HEK293 (cell line): Measurements from ENCODE around the gene SLC9A5.

ENCODE experiments used
- GLIS1 ChIP-seq: fragments of 450-650 bp; formaldehyde crosslinking; IDR thresholded peaks from 2 replicates; pipeline ENCODE4 v1.5.1; 2016; ENCODE audit warnings: missing biosample characterization, missing genetic modification characterization
- HOXC10 ChIP-seq: sonication (generic); formaldehyde crosslinking; IDR thresholded peaks from 2 replicates; pipeline ENCODE4 v1.8.1; 2023; ENCODE audit warnings: mild to moderate bottlenecking, missing genetic modification reagents
- KLF1 ChIP-seq: fragments of 450-650 bp; formaldehyde crosslinking; IDR thresholded peaks from 2 replicates; pipeline ENCODE4 v1.5.1; 2016; ENCODE audit warnings: missing biosample characterization, missing genetic modification characterization
- KLF9 ChIP-seq: fragments of 450-650 bp; formaldehyde crosslinking; IDR thresholded peaks from 2 replicates; pipeline ENCODE4 v1.5.1; 2016; ENCODE audit warnings: missing biosample characterization, missing genetic modification characterization, low read depth
- ZBTB8A ChIP-seq: fragments of 450-650 bp; formaldehyde crosslinking; IDR thresholded peaks from 2 replicates; pipeline ENCODE4 v1.5.1; 2016; ENCODE audit warnings: missing biosample characterization, missing genetic modification characterization
- ZFHX2 ChIP-seq: fragments of 450-650 bp; formaldehyde crosslinking; conservative IDR thresholded peaks from 2 replicates; pipeline ENCODE4 v1.5.1; 2016; ENCODE audit warnings: missing biosample characterization, missing genetic modification characterization
- ZIC2 ChIP-seq: fragments of 450-650 bp; formaldehyde crosslinking; IDR thresholded peaks from 2 replicates; pipeline ENCODE4 v1.5.1; 2016; ENCODE audit warnings: missing biosample characterization, missing genetic modification characterization
- ZNF10 ChIP-seq: fragments of 450-650 bp; formaldehyde crosslinking; IDR thresholded peaks from 2 replicates; pipeline ENCODE4 v1.5.1; 2017; ENCODE audit warnings: missing biosample characterization, missing genetic modification characterization
- ZNF133 ChIP-seq: fragments of 450-650 bp; formaldehyde crosslinking; IDR thresholded peaks from 2 replicates; pipeline ENCODE4 v1.5.1; 2016; ENCODE audit warnings: missing biosample characterization, missing genetic modification characterization
- ZNF292 ChIP-seq: fragments of 450-650 bp; formaldehyde crosslinking; IDR thresholded peaks from 2 replicates; pipeline ENCODE4 v1.5.1; 2016; ENCODE audit warnings: low read depth, missing biosample characterization, missing genetic modification characterization, borderline replicate concordance
- ZNF302 ChIP-seq: fragments of 450-650 bp; formaldehyde crosslinking; IDR thresholded peaks from 2 replicates; pipeline ENCODE4 v1.5.1; 2016; ENCODE audit warnings: missing biosample characterization, missing genetic modification characterization, low read depth
- ZNF341 ChIP-seq: fragments of 450-650 bp; formaldehyde crosslinking; IDR thresholded peaks from 2 replicates; pipeline ENCODE4; 2016; ENCODE audit warnings: low read depth, missing biosample characterization, missing genetic modification characterization
- ZNF391 ChIP-seq: fragments of 450-650 bp; formaldehyde crosslinking; IDR thresholded peaks from 2 replicates; pipeline ENCODE4 v1.5.1; 2016; ENCODE audit warnings: low read depth, missing biosample characterization, missing genetic modification characterization, borderline replicate concordance
- ZNF423 ChIP-seq: fragments of 450-650 bp; formaldehyde crosslinking; IDR thresholded peaks from 2 replicates; pipeline ENCODE4 v1.5.1; 2016; ENCODE audit warnings: missing biosample characterization, missing genetic modification characterization
- ZNF433 ChIP-seq: fragments of 450-650 bp; formaldehyde crosslinking; IDR thresholded peaks from 2 replicates; pipeline ENCODE4 v1.5.1; 2016; ENCODE audit warnings: missing biosample characterization, missing genetic modification characterization, low read depth
- ZNF560 ChIP-seq: fragments of 450-650 bp; formaldehyde crosslinking; IDR thresholded peaks from 2 replicates; pipeline ENCODE4 v1.5.1; 2017; ENCODE audit warnings: missing biosample characterization, missing genetic modification characterization, borderline replicate concordance
- ZNF621 ChIP-seq: fragments of 450-650 bp; formaldehyde crosslinking; IDR thresholded peaks from 2 replicates; pipeline ENCODE4 v1.5.1; 2017; ENCODE audit warnings: missing biosample characterization, missing genetic modification characterization
- ZNF747 ChIP-seq: fragments of 450-650 bp; formaldehyde crosslinking; IDR thresholded peaks from 2 replicates; pipeline ENCODE4 v1.5.1; 2016; ENCODE audit warnings: missing biosample characterization, missing genetic modification characterization
- ZSCAN23 ChIP-seq: fragments of 450-650 bp; formaldehyde crosslinking; IDR thresholded peaks from 2 replicates; pipeline ENCODE4 v1.5.1; 2016; ENCODE audit warnings: missing biosample characterization, missing genetic modification characterization
- TF ChIP-seq, protein P1 (sequence below): fragments of 450-650 bp; formaldehyde crosslinking; IDR thresholded peaks from 2 replicates; pipeline ENCODE4 v1.5.1; 2016; ENCODE audit warnings: missing biosample characterization, missing genetic modification characterization
- TF ChIP-seq, protein P2 (sequence below): fragments of 450-650 bp; formaldehyde crosslinking; IDR thresholded peaks from 2 replicates; pipeline ENCODE4 v1.5.1; 2017; ENCODE audit warnings: missing biosample characterization, missing genetic modification characterization
- TF ChIP-seq, protein P3 (sequence below): fragments of 450-650 bp; formaldehyde crosslinking; IDR thresholded peaks from 2 replicates; pipeline ENCODE4 v1.5.1; 2016; ENCODE audit warnings: missing biosample characterization, missing genetic modification characterization
- TF ChIP-seq, protein P4 (sequence below): fragments of 450-650 bp; formaldehyde crosslinking; optimal IDR thresholded peaks from 2 replicates; pipeline ENCODE3; 2016; ENCODE audit warnings: missing biosample characterization, mild to moderate bottlenecking, missing genetic modification characterization
- TF ChIP-seq, protein P5 (sequence below): fragments of 450-650 bp; formaldehyde crosslinking; IDR thresholded peaks from 2 replicates; pipeline ENCODE4 v1.5.1; 2016; ENCODE audit warnings: missing biosample characterization, missing genetic modification characterization
- TF ChIP-seq, protein P6 (sequence below): fragments of 450-650 bp; formaldehyde crosslinking; IDR thresholded peaks from 2 replicates; pipeline ENCODE4 v1.5.1; 2017; ENCODE audit warnings: missing biosample characterization, missing genetic modification characterization
- TF ChIP-seq, protein P7 (sequence below): fragments of 450-650 bp; formaldehyde crosslinking; IDR thresholded peaks from 2 replicates; pipeline ENCODE4 v1.5.1; 2016; ENCODE audit warnings: missing biosample characterization, missing genetic modification characterization

SLC9A5 gene

DNA sequence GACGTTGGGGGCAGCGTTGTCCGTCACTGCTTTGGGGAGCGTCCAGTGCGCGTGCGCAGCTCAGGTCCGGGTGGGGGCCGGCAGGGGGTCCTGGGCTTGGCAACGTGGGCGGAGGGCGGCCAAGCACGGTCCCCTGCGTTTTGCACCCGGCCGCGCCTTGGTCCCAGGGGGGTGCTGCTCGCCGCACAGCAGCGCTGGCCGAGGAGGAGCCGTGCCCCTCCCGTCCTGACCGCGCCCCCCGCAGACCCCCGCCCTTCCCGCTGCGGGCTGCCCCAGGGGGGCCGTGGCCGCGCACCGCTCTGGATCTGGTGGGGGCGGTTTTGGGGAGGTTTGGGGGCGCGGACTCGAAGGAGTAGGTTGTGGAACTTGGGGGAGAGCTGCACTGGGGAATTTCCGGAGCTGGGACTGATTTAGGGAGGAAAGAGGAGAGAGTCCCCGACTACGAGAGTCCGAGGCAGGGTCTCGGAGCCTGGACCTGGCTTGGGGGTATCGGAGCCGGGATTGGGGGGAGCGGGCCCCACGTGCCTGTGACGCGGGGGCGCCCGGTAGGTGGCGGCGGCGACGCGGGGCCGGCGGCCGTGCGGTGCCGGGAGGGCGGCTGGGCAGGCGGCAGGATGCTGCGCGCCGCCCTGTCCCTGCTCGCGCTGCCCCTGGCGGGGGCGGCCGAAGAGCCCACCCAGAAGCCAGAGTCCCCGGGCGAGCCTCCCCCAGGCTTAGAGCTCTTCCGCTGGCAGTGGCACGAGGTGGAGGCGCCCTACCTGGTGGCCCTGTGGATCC lies at the start of gene SLC9A5 (continued):
- TF ChIP-seq, protein P1, sequence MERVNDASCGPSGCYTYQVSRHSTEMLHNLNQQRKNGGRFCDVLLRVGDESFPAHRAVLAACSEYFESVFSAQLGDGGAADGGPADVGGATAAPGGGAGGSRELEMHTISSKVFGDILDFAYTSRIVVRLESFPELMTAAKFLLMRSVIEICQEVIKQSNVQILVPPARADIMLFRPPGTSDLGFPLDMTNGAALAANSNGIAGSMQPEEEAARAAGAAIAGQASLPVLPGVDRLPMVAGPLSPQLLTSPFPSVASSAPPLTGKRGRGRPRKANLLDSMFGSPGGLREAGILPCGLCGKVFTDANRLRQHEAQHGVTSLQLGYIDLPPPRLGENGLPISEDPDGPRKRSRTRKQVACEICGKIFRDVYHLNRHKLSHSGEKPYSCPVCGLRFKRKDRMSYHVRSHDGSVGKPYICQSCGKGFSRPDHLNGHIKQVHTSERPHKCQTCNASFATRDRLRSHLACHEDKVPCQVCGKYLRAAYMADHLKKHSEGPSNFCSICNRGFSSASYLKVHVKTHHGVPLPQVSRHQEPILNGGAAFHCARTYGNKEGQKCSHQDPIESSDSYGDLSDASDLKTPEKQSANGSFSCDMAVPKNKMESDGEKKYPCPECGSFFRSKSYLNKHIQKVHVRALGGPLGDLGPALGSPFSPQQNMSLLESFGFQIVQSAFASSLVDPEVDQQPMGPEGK (tag by site-specific recombination), result peak; percentile 93
- TF ChIP-seq KLF1 (tag by site-specific recombination) (peak; percentile 85), ZNF341 (peak; percentile 49), ZNF433 (tag by site-specific recombination) (no peak), ZNF747 (tag by site-specific recombination) (no peak), ZNF423 (tag by site-specific recombination) (peak; percentile 73), ZNF302 (no peak), ZNF10 (tag by site-specific recombination) (no peak), ZIC2 (peak; percentile 87), ZNF292 (no peak), ZNF560 (no peak), ZNF621 (tag by site-specific recombination) (no peak), ZNF133 (tag by site-specific recombination) (no peak), HOXC10 (CRISPR knock-in tag) (no peak), KLF9 (tag by site-specific recombination) (peak; percentile 46), ZSCAN23 (tag by site-specific recombination) (no peak), ZFHX2 (peak; percentile 63), ZBTB8A (tag by site-specific recombination) (no peak), GLIS1 (peak; percentile 97), ZNF391 (no peak)
- TF ChIP-seq, protein P2, sequence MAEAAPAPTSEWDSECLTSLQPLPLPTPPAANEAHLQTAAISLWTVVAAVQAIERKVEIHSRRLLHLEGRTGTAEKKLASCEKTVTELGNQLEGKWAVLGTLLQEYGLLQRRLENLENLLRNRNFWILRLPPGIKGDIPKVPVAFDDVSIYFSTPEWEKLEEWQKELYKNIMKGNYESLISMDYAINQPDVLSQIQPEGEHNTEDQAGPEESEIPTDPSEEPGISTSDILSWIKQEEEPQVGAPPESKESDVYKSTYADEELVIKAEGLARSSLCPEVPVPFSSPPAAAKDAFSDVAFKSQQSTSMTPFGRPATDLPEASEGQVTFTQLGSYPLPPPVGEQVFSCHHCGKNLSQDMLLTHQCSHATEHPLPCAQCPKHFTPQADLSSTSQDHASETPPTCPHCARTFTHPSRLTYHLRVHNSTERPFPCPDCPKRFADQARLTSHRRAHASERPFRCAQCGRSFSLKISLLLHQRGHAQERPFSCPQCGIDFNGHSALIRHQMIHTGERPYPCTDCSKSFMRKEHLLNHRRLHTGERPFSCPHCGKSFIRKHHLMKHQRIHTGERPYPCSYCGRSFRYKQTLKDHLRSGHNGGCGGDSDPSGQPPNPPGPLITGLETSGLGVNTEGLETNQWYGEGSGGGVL (tag by site-specific recombination), result peak; percentile 76
- TF ChIP-seq, protein P3, sequence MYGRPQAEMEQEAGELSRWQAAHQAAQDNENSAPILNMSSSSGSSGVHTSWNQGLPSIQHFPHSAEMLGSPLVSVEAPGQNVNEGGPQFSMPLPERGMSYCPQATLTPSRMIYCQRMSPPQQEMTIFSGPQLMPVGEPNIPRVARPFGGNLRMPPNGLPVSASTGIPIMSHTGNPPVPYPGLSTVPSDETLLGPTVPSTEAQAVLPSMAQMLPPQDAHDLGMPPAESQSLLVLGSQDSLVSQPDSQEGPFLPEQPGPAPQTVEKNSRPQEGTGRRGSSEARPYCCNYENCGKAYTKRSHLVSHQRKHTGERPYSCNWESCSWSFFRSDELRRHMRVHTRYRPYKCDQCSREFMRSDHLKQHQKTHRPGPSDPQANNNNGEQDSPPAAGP (tag by site-specific recombination), result 0 out of 2 replicates have a peak, but pooled peaks have one; percentile 29
- TF ChIP-seq, protein P4, sequence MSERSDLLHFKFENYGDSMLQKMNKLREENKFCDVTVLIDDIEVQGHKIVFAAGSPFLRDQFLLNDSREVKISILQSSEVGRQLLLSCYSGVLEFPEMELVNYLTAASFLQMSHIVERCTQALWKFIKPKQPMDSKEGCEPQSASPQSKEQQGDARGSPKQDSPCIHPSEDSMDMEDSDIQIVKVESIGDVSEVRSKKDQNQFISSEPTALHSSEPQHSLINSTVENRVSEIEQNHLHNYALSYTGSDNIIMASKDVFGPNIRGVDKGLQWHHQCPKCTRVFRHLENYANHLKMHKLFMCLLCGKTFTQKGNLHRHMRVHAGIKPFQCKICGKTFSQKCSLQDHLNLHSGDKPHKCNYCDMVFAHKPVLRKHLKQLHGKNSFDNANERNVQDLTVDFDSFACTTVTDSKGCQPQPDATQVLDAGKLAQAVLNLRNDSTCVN, result peak; percentile 86
- TF ChIP-seq, protein P5, sequence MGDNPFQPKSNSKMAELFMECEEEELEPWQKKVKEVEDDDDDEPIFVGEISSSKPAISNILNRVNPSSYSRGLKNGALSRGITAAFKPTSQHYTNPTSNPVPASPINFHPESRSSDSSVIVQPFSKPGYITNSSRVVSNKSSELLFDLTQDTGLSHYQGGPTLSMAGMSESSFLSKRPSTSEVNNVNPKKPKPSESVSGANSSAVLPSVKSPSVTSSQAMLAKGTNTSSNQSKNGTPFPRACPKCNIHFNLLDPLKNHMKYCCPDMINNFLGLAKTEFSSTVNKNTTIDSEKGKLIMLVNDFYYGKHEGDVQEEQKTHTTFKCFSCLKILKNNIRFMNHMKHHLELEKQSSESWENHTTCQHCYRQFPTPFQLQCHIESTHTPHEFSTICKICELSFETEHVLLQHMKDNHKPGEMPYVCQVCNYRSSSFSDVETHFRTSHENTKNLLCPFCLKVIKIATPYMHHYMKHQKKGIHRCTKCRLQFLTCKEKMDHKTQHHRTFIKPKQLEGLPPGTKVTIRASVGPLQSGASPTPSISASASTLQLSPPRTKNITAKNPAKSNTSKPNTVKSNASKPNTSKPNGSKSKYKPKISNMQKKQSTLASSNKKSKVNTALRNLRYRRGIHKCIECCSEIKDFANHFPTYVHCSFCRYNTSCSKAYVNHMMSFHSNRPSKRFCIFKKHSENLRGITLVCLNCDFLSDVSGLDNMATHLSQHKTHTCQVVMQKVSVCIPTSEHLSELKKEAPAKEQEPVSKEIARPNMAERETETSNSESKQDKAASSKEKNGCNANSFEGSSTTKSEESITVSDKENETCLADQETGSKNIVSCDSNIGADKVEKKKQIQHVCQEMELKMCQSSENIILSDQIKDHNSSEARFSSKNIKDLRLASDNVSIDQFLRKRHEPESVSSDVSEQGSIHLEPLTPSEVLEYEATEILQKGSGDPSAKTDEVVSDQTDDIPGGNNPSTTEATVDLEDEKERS (tag by site-specific recombination), result no peak
- TF ChIP-seq, protein P6, sequence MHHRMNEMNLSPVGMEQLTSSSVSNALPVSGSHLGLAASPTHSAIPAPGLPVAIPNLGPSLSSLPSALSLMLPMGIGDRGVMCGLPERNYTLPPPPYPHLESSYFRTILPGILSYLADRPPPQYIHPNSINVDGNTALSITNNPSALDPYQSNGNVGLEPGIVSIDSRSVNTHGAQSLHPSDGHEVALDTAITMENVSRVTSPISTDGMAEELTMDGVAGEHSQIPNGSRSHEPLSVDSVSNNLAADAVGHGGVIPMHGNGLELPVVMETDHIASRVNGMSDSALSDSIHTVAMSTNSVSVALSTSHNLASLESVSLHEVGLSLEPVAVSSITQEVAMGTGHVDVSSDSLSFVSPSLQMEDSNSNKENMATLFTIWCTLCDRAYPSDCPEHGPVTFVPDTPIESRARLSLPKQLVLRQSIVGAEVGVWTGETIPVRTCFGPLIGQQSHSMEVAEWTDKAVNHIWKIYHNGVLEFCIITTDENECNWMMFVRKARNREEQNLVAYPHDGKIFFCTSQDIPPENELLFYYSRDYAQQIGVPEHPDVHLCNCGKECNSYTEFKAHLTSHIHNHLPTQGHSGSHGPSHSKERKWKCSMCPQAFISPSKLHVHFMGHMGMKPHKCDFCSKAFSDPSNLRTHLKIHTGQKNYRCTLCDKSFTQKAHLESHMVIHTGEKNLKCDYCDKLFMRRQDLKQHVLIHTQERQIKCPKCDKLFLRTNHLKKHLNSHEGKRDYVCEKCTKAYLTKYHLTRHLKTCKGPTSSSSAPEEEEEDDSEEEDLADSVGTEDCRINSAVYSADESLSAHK (tag by site-specific recombination), result no peak
- TF ChIP-seq, protein P7, sequence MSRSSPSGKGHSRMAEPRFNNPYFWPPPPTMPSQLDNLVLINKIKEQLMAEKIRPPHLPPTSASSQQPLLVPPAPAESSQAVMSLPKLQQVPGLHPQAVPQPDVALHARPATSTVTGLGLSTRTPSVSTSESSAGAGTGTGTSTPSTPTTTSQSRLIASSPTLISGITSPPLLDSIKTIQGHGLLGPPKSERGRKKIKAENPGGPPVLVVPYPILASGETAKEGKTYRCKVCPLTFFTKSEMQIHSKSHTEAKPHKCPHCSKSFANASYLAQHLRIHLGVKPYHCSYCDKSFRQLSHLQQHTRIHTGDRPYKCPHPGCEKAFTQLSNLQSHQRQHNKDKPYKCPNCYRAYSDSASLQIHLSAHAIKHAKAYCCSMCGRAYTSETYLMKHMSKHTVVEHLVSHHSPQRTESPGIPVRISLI (tag by site-specific recombination), result no peak
- TF ChIP-seq, all 188 proteins: peak for 24
